GM10248 (cell line): Measurements from ENCODE around the gene FUT3.

Experiments
- CTCF ChIA-PET: fragments of 300-600 bp; sonication (Branson Sonifier 250); formaldehyde crosslinking; extraction: SDS; loops from one replicate; lab custom pipeline; 2021; ENCODE audit warnings: antibody characterized with exemption; lab: Yijun Ruan, JAX
- POLR2A ChIA-PET: fragments of 350-650 bp; sonication (Branson Sonifier 250); formaldehyde crosslinking; extraction: SDS; loops from one replicate; lab custom pipeline; 2020; ENCODE audit warnings: antibody characterized with exemption; lab: Yijun Ruan, JAX
- DNase-seq: peaks from one replicate; pipeline ENCODE4 v3.0.0; 2012; ENCODE audit errors: extremely low spot score
- CTCF ChIP-seq: IDR thresholded peaks from 2 replicates; pipeline ENCODE4 v1.5.1; 2012; ENCODE audit warnings: mild to moderate bottlenecking, low read depth; ENCODE audit errors: extremely low read depth, missing control alignments, control extremely low read depth

Gene FUT3

GRCh38 chr19:5824751-5825150 is 26.5 kb downstream of the FUT3 start:
- no peak for TF ChIP-seq CTCF
- DNase-seq, result no peak
- ChIA-PET POLR2A (no interaction called here), CTCF (interaction anchor here (0.9 to 8.3 kb wide), 4 partner anchors 16 to 30 kb away, joined by 3 to 70 read pairs (median 5); partner anchors contain the start of gene NRTN)

GRCh38 chr19:5823579-5824281 is 27.5 kb downstream of the FUT3 start:
- TF ChIP-seq CTCF, result no peak
- CTCF ChIA-PET, result interaction anchor here (1.5 to 8.3 kb wide), 5 partner anchors 12 to 199 kb away, joined by 4 to 70 read pairs (median 5); partner anchors contain the start of gene NRTN
- DNase-seq, result no peak
- POLR2A ChIA-PET, result no interaction called here

GRCh38 chr19:5822181-5822844 is 28.9 kb downstream of the FUT3 start:
- ChIA-PET CTCF (interaction anchor here (1.5 to 8.3 kb wide), 5 partner anchors 11 to 200 kb away, joined by 4 to 70 read pairs (median 5); partner anchors contain the start of gene NRTN), POLR2A (no interaction called here)
- TF ChIP-seq CTCF, result no peak
- no peak for DNase-seq

- TF ChIP-seq CTCF, result no peak
- ChIA-PET CTCF (interaction anchor here (1.2 to 1.6 kb wide), 2 partner anchors 15 to 18 kb away, joined by 4 read pairs; no protein-coding TSS in a partner anchor), POLR2A (no interaction called here)
- DNase-seq, result no peak
Measured at GRCh38 chr19:5821521-5822180, 29.6 kb downstream of the FUT3 start.

GRCh38 chr19:5820785-5821184 is 30.5 kb downstream of the FUT3 start:
- ChIA-PET POLR2A (no interaction called here), CTCF (interaction anchor here (1.2 to 1.5 kb wide), 2 partner anchors 17 kb away, joined by 4 read pairs; no protein-coding TSS in a partner anchor)
- DNase-seq, result no peak
- TF ChIP-seq CTCF, result no peak

- CTCF ChIA-PET, result interaction anchor here (1.2 kb wide), 1 partner anchor 14 kb away, joined by 4 read pairs; the partner anchor contains the start of gene NRTN
- TF ChIP-seq CTCF, result no peak
- DNase-seq, result no peak
- POLR2A ChIA-PET, result no interaction called here
Measured at GRCh38 chr19:5818594-5818993, 32.7 kb downstream of the FUT3 start.
